Effector memory CD8-positive, alpha-beta T cell (primary cell): ENCODE measurements around the gene RGS16.

Experiments
- ATAC-seq: fragments of 150-1000 bp; cut with Tn5 transposase; replicated peaks from 2 replicates; pipeline ENCODE4 v1.10.0; 2021; ENCODE audit warnings: mild to moderate bottlenecking, moderate library complexity
- DNase-seq, 3 experiments: peaks; one replicate each; pipeline ENCODE4 v3.0.0; 2021
- H3K27ac Mint-ChIP-seq, 2 donors: one replicate each; pipeline ENCODE4 v1.8.0; 2022; ENCODE audit warnings: mild to moderate bottlenecking in 2 of 2, mixed read lengths in 2 of 2, moderate library complexity in 2 of 2
- H3K27me3 Mint-ChIP-seq, 2 donors: one replicate each; pipeline ENCODE4 v1.8.0; 2022; ENCODE audit warnings: mixed read lengths in 2 of 2
- H3K36me3 Mint-ChIP-seq: one replicate; pipeline ENCODE4 v1.8.0; 2022; ENCODE audit warnings: mild to moderate bottlenecking, moderate library complexity, mixed read lengths; ENCODE audit not compliant: insufficient read depth
- H3K4me1 Mint-ChIP-seq, 2 donors: one replicate each; pipeline ENCODE4 v1.8.0; 2022; ENCODE audit warnings: low read depth in 2 of 2, mixed read lengths in 2 of 2
- H3K4me3 Mint-ChIP-seq, 2 donors: one replicate each; pipeline ENCODE4 v1.8.0; 2022; ENCODE audit warnings: mild to moderate bottlenecking in 2 of 2, mixed read lengths in 2 of 2, moderate library complexity in 2 of 2
- H3K9me3 Mint-ChIP-seq, 2 donors: one replicate each; pipeline ENCODE4 v1.8.0; 2022; ENCODE audit warnings: mixed read lengths in 2 of 2

Gene RGS16

DNA sequence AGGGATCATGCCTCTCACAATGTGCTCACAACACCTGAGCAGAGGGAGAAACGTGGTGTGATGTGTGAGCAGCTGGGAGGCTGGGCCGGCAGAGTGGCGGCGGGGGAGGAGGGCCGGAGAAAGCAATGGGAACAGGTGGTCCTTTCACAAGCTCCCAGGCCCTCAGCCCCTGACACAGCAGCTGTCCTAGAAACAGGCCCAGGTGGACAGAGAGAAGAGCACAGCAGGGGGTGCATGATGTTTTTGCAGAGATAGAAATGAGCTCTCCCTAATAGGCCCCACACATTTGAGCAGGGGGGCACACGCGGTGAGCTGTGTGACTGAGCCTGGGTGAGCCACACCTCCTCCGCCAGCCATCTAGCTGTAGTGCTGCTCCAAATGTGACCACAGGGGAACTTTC lies 7.6 kb upstream of the RGS16 start:
- peaks cover 27 to 30% of the 10 kb centered on the region in 2 donors for H3K4me1 Mint-ChIP-seq
- H3K4me3 Mint-ChIP-seq = no peak overlapping the region
- H3K9me3 Mint-ChIP-seq = no peaks in the 10 kb centered on the region
- no peak for DNase-seq
- H3K27ac Mint-ChIP-seq = no peak overlapping the region
- peaks cover 24% of the 10 kb centered on the region for H3K36me3 Mint-ChIP-seq
- peaks cover 72 to 92% of the 10 kb centered on the region in 2 donors for H3K27me3 Mint-ChIP-seq
- no peak for ATAC-seq

DNA sequence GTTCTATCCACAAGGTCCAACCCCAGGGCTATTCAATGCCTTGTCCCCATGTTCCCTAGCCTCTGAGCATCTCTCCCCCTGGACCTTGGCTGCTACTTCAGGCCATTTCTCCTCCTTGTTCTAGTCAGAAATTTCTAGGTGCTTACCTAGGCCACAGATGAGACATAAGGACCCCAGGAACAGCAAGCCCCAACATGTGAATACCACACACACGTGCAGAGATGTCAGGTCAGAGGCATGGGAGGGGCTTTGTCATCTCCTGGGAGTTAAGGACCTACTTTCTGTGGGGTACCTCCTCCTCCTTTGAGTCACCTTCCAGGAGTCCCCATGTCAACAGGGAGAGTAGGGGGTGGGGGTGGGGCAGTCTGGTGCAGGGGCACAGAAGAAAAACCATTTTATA lies 7.1 kb upstream of the RGS16 start:
- ATAC-seq (no peak), DNase-seq (no peak)
- H3K4me1 Mint-ChIP-seq = peaks cover 22 to 25% of the 10 kb centered on the region in 2 donors
- no peak overlapping the region for H3K4me3 Mint-ChIP-seq
- no peaks in the 10 kb centered on the region for H3K9me3 Mint-ChIP-seq
- H3K36me3 Mint-ChIP-seq = peaks cover 21% of the 10 kb centered on the region
- H3K27ac Mint-ChIP-seq = no peak overlapping the region
- peaks cover 74 to 92% of the 10 kb centered on the region in 2 donors for H3K27me3 Mint-ChIP-seq

DNA sequence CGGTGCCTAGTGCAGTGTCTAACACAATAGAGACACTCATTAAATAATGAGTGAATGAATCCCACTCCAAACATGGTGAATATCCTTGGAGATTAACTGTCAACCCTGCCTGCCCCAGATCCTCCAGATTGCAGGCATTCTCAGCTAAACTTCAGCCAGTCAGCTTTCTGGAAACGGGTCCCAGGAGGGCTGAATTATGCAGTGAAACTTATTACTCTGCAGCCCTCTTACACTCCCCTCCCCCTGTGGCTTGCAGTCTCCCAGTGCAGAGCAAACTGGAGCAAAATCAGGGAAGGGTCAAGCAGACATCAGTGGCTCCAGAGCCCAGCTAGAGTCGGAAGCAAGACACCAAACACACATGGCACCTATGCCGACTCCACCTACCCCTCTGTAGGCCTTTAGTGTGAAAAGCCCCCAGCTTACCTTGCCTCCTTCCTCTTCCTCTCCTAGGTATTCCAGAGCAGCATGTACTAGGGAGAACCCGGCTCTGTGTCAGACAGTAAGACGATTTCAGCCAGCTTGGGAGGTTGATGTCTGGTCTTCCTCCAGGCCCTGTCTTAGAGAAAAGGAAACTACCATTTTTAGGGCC lies 6.5 kb upstream of the RGS16 start:
- H3K27me3 Mint-ChIP-seq = peaks cover 77 to 92% of the 10 kb centered on the region in 2 donors
- H3K4me1 Mint-ChIP-seq = peaks cover 17 to 19% of the 10 kb centered on the region in 2 donors
- H3K27ac Mint-ChIP-seq = no peak overlapping the region
- peaks cover 14% of the 10 kb centered on the region for H3K36me3 Mint-ChIP-seq
- no peaks in the 10 kb centered on the region for H3K9me3 Mint-ChIP-seq
- ATAC-seq (no peak), DNase-seq (no peak)
- H3K4me3 Mint-ChIP-seq = no peak overlapping the region

DNA sequence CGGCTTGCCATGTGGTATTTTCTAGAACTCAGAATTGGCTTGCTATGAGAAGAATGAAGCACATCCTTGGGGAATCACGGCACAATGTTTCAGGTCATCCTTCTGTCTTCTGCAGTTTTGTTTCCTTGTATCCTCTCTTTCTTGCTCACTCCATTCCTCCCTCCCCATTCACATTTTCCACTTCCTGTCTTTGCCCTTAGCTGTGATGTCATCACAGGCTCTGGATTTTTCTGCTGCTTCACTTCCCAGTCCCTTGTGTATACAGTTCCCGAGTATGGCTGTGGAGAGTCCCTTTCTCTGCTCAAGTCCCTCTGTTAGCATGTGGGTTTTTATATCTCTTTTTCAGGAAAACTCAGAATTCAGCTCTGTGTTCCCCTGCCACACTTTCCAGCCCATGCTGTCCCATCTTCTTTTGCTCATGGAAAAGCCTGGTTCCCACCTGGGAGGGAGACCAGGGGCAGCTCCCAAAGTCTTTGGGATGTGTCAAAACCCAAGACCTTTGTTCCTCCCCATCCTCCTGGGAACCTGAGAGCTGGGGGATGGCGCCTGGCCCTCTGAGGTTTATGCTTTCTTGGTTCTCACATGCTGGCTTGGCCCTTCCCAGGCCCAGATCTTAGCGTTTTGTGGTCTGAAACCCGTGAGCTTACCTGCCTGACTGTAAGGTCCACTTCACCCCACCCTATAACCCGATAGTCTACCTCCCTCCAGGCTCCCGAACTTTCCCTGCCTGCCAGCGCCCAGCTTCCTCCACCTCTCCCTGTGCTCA lies 4.8 kb upstream of the RGS16 start:
- Mint-ChIP-seq H3K9me3 (no peaks in the 10 kb centered on the region), H3K36me3 (peaks cover 6% of the 10 kb centered on the region), H3K4me3 (no peak overlapping the region), H3K4me1 (peaks cover 10 to 14% of the 10 kb centered on the region in 2 donors), H3K27me3 (peaks cover 68 to 77% of the 10 kb centered on the region in 2 donors), H3K27ac (no peak overlapping the region)
- no peak for ATAC-seq
- no peak for DNase-seq

DNA sequence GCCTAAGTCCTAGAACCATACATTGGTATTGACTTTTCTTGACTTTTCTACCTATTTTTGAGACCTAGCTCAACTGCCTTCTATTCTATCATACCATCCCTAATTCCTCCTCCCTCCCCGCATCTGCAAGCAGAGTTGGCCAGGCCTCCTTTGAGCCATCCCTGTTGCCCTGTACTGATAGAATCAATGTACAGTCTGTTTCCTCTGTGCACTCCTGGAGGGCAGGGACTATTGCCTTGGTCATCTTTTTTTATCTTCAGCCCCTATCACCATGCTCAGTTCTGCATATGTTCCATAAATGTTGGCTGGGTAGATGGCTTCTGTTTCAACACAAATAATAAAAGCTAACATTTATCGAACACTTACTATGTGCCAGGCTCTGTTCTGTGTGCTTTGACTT lies 4.0 kb upstream of the RGS16 start:
- no peaks in the 10 kb centered on the region for H3K9me3 Mint-ChIP-seq
- H3K36me3 Mint-ChIP-seq = peaks cover 10% of the 10 kb centered on the region
- peaks cover 15 to 17% of the 10 kb centered on the region in 2 donors for H3K4me1 Mint-ChIP-seq
- H3K27ac Mint-ChIP-seq = no peak overlapping the region
- ATAC-seq = no peak
- peaks cover 60 to 69% of the 10 kb centered on the region in 2 donors for H3K27me3 Mint-ChIP-seq
- DNase-seq = no peak
- H3K4me3 Mint-ChIP-seq = no peak overlapping the region

DNA sequence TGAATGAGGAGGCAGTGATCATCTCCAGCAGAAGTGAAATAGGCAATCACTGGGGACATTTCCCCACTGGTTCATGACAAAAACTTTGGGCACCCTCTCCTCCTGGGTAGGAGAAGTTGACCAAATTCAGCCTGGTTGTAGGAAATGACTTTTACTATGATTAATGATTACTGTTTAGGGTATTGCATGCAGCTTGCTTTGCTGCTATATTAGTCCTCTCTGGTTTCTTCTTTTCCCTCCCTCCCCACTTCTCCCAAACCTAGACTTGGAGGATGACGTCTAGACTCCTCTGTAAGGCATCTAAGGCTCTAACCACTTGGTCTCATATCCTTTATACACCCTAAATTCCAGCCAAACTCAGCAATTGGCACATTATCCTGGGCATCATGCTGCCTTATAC lies 3.4 kb upstream of the RGS16 start:
- no peak for ATAC-seq
- no peak for DNase-seq
- H3K27me3 Mint-ChIP-seq = peaks cover 53 to 62% of the 10 kb centered on the region in 2 donors
- H3K4me3 Mint-ChIP-seq = no peak overlapping the region
- H3K4me1 Mint-ChIP-seq = peaks cover 17 to 18% of the 10 kb centered on the region in 2 donors
- peaks cover 10% of the 10 kb centered on the region for H3K36me3 Mint-ChIP-seq
- H3K27ac Mint-ChIP-seq = no peak overlapping the region
- H3K9me3 Mint-ChIP-seq = no peaks in the 10 kb centered on the region

DNA sequence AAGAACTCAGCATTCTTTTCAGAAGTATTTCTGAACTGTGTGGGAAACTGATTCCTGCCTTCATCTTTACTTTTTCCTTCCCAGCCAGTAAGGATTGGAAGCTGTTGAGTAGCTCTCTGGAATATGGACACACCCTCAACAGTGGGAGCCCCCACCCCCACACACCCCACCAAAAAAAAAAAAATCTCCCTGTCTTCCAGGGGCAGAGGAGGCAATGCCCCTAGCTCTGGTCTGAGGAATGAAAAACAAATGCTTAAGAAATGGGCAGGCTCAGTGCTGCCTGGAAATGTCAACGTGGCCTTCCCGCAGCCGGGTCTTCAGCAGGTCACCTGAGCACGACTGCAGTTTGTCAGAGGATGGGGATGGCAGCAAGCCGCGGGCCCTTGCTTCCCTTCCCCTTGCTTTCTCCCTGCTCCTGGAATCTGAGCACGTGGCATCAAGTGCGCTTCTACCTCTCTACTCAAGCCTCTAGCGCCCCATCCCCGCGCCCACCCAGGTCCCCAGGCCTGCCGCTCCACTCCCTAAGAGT lies 479 bp downstream of the RGS16 start:
- ATAC-seq (peak; percentile 4), DNase-seq (no peak)
- H3K4me3 Mint-ChIP-seq = peak overlapping the region; percentile 77 to 80
- no peaks in the 10 kb centered on the region for H3K9me3 Mint-ChIP-seq
- peaks cover 10% of the 10 kb centered on the region for H3K36me3 Mint-ChIP-seq
- H3K4me1 Mint-ChIP-seq = peaks cover 13 to 16% of the 10 kb centered on the region in 2 donors
- H3K27ac Mint-ChIP-seq = no peak overlapping the region
- H3K27me3 Mint-ChIP-seq = peaks cover 23 to 24% of the 10 kb centered on the region in 2 donors

DNA sequence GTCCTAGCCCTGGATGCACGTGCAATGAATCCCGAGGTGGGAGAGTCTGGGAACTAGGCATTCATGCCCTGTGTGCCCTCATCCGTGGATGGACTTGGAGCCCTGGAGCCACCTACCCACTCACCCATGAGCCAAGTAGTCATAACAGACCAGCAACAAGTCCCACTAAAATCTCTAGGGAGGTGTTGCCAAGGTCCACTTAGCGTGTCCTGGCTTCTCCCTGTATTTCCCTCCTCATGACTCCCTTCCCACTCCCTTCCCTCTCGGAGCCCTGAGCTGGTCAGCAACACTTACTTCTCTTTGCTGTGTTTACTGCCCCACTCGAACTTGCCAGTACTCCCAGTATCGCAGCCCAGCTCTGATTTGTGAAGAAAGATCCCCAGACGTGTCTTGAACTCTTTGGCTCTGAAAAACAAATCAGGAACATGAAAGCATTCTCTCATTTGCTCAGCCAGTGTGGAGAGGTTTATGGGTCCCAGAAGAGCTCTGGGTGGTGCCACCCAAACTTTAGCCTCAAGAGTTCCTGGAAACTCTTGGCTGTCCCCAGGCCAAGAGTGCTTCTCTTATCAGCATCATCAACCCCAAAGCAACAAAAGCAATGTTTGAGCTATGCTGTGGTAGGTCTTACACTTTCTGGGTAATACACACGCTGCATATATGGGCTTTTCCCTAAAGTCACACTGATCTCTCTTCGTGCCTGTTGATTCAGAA lies 1.1 kb downstream of the RGS16 start:
- Mint-ChIP-seq H3K4me1 (peaks cover 13 to 16% of the 10 kb centered on the region in 2 donors), H3K27me3 (peaks cover 17% of the 10 kb centered on the region in 2 donors), H3K36me3 (peaks cover 10% of the 10 kb centered on the region), H3K9me3 (no peaks in the 10 kb centered on the region), H3K27ac (no peak overlapping the region), H3K4me3 (peak overlapping the region; percentile 77 to 80)
- peak; percentile 36 for ATAC-seq
- no peak for DNase-seq

DNA sequence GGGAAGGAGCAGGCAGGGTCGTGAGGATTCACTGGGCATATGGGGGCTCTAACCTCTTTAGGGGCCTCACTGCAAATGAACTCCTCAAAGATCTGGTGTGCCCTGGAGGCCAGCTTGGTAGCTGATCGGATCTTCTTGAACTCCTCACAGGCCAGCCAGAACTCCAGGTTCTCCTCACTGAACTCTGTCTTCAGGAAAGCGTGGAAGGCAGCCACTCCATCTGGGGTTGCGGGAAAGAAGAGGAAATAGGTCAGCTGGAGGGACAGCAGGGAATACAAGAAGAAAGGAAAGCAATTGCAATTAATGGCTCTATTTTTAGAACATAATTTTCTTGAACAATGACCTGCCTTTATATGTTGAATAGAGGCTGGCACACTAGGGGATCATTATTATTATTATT lies 2.3 kb downstream of the RGS16 start:
- no peak for ATAC-seq
- no peak overlapping the region for H3K4me3 Mint-ChIP-seq
- H3K27me3 Mint-ChIP-seq = peaks cover 11 to 13% of the 10 kb centered on the region in 2 donors
- peaks cover 13 to 16% of the 10 kb centered on the region in 2 donors for H3K4me1 Mint-ChIP-seq
- no peaks in the 10 kb centered on the region for H3K9me3 Mint-ChIP-seq
- DNase-seq = no peak
- H3K27ac Mint-ChIP-seq = no peak overlapping the region
- H3K36me3 Mint-ChIP-seq = peaks cover 10% of the 10 kb centered on the region

DNA sequence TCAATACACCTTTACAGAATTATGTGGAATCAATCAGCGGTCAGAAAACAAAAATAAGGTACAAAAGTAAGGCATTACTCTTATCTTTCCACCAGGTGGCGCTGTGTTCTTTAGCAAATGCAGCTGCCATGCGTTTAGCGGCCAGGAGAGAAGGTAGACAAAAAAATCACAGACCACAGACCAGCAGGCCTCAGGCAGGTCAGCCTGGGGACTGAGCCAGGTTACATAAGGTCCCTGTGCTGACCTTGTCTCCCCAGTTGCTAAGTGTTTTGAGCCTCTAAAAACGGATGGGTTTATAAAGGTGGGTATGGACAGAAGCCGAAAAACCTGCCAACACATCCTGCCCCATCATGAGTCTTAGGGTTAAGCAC lies 2.8 kb downstream of the RGS16 start:
- Mint-ChIP-seq H3K27ac (no peak overlapping the region), H3K9me3 (no peaks in the 10 kb centered on the region), H3K36me3 (peaks cover 10% of the 10 kb centered on the region), H3K27me3 (peaks cover 11 to 13% of the 10 kb centered on the region in 2 donors), H3K4me1 (peaks cover 13 to 16% of the 10 kb centered on the region in 2 donors), H3K4me3 (no peak overlapping the region)
- peak; percentile 65 to 73 (median 69) for DNase-seq
- ATAC-seq = peak; percentile 9

DNA sequence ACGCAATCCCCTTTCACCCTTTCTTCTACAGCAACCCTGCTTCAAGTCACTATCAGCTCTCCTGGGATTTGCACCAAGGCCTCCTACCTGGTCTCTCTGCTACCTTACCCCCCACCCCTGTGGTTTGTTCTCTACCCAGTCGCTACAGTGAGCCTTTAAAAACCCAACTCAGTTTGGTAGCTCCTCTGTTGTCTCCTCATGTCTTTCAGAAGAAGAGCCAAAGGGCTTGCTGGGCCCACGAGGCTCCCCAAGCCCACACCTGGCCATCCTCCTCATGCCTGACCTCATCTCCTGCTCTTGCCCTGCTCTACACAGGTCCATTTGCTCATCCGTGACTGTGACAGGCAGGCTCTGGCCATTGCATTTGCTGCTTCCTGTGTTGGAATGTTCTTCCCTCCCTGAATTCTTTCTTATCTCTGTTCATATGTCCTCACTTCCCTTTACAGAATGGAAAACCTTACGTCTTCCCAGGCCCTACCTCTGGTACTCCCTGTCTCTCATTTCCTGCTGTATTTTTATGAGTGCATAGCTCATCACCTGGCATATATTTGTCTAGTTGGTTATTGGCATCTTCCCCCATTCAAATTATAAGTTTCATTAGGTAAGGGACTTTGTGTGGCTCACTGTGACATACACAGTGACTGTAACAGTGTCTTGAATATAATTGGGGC lies 3.3 kb downstream of the RGS16 start:
- ATAC-seq (no peak), DNase-seq (no peak)
- H3K9me3 Mint-ChIP-seq = no peaks in the 10 kb centered on the region
- H3K36me3 Mint-ChIP-seq = peaks cover 10% of the 10 kb centered on the region
- H3K4me3 Mint-ChIP-seq = no peak overlapping the region
- H3K27ac Mint-ChIP-seq = peak overlapping the region in 1 of 2 donors; percentile 42
- H3K4me1 Mint-ChIP-seq = peaks cover 13 to 16% of the 10 kb centered on the region in 2 donors
- H3K27me3 Mint-ChIP-seq = peaks cover 11 to 17% of the 10 kb centered on the region in 2 donors

DNA sequence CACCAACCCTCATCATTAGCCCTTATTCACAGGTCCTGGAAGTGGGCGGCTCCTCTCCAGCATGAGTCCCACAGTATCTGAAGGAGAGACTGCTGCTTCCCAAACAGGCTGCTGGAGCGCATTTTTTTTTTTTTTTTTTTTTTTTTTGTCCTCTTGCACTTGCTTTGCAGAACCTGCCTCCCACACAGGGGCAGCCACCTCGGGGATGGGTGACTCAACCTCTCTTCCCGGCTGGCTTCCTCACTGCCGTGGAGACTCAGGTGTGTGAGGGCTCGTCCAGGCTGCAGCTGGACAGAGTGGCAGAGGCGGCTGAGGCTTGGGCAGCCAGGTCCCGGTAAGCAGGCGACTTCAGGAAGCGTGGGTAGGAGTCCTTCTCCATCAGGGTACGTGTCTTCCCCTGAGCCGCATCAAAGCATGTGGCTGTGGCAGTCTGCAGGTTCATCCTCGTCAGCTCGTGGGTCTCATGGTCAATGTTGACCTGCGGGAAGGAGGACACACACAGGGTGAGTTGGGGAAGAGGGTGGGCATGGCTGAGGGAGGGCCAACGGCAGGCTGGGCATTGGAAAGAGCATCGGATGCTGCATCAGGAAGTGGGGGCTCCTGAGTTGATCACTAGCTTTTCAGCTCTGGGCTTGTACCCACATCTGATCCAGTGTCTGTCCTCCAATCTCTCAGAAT lies 4.0 kb downstream of the RGS16 start:
- DNase-seq = no peak
- Mint-ChIP-seq H3K4me3 (no peak overlapping the region), H3K4me1 (peaks cover 13 to 16% of the 10 kb centered on the region in 2 donors), H3K9me3 (no peaks in the 10 kb centered on the region), H3K27ac (peak overlapping the region in 1 of 2 donors; percentile 42), H3K27me3 (peaks cover 11 to 18% of the 10 kb centered on the region in 2 donors), H3K36me3 (peaks cover 10% of the 10 kb centered on the region)
- no peak for ATAC-seq
